ENCODE data around the gene DSCAML1. TPM values are rescaled to one million over a fixed set of nuclear protein-coding genes. Genes with fewer than 3 reads are reported as not detected.
"Not testable (repeated sequence)": the region's sequence is repeated elsewhere in the genome, so short reads cannot be mapped to it uniquely, and the experiment has no call there.

The DSCAML1 gene
- total RNA-seq, 1 experiment from 2014 or later = 0.59 TPM

DNA sequence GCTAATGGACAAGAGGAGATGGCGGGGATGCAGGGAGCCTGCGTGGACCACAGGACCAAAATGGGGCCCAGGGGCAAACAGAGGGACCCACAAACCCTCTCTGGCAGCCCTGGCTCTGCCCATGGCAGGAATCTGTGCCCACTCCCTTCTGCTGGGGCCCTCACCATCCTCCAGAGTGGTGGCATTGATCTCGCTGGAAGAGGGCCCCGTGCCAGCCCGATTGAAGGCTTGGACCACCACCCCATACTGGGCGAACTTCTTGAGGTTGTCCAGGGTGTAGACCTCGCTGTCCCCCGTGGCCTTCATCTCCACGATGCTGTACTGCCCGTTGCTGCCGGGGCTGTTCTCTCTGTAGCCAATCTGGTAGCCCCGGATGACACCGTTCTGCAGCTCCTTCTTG lies 332.2 kb downstream of the DSCAML1 start:
- H3K4me3 ChIP-seq (ENCODE audit: insufficient read depth, low read depth, low read length) = no peak overlapping the region
- DNase-seq = no peak
- no peaks in the 10 kb centered on the region for H3K36me3 ChIP-seq (replicated peaks; ENCODE audit: control insufficient read depth, insufficient read depth, low read length)
- H3K27me3 ChIP-seq (ENCODE audit: control insufficient read depth, insufficient read depth, low read length) = no peaks in the 10 kb centered on the region

DNA sequence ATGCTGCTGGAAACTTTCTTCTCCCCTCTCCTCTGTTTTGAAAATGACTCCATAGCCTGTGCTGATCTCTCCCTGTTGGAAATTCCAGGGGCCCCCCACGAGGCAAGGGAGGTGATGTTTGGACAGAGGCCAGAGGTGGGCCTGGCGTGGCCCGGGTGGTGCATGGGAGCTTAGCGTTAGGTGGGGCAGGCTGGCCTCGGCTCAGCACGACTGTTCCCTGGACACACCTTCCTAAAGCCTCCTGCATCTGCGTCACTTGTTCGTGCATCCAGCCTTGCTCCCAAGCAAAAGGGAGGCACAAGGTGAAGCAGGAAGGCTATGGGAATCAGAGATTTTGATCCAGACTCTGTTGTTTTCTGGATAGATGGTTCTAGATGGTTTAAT lies 334.2 kb downstream of the DSCAML1 start:
- no peaks in the 10 kb centered on the region for H3K27me3 ChIP-seq (ENCODE audit: control insufficient read depth, insufficient read depth, low read length)
- H3K36me3 ChIP-seq (replicated peaks; ENCODE audit: control insufficient read depth, insufficient read depth, low read length) = no peaks in the 10 kb centered on the region
- no peak overlapping the region for H3K4me3 ChIP-seq (ENCODE audit: insufficient read depth, low read depth, low read length)
- DNase-seq = no peak

DNA sequence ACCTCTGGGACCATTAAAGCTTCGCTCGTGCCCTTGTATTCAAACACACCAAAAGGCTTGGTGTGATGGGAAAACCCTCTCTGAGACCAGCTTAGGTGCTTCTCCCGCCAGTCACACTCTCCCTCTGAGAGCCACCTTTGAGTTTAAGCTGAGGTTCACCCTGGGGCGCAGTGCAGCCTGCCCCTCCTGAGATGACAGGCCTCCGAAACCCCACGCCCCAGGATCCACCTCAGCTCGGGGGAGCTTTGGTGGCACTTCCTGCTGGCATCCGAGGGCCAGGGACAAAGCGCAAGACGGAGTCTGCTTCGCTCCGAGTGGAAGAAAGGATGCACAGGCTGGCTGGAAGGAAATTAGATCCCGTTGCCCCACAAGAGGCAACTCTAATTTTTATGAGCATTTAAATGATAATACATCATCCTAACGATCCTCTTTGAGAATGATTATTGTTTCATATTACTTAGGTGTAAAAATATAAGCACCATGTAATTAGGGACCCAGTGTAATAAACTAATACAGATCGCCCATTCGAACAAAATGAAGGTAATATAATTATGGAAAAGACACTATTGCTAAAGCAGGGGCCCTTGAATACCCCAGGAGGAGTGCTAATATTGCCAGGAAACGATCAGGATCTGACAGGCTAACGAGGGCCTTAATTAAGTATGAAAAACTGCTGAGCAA lies 334.7 kb downstream of the DSCAML1 start:
- Histone ChIP-seq H3K36me3 (replicated peaks; ENCODE audit: control insufficient read depth, insufficient read depth, low read length) (no peaks in the 10 kb centered on the region), H3K4me3 (ENCODE audit: insufficient read depth, low read depth, low read length) (no peak overlapping the region), H3K27me3 (ENCODE audit: control insufficient read depth, insufficient read depth, low read length) (no peaks in the 10 kb centered on the region)
- no peak for DNase-seq

DNA sequence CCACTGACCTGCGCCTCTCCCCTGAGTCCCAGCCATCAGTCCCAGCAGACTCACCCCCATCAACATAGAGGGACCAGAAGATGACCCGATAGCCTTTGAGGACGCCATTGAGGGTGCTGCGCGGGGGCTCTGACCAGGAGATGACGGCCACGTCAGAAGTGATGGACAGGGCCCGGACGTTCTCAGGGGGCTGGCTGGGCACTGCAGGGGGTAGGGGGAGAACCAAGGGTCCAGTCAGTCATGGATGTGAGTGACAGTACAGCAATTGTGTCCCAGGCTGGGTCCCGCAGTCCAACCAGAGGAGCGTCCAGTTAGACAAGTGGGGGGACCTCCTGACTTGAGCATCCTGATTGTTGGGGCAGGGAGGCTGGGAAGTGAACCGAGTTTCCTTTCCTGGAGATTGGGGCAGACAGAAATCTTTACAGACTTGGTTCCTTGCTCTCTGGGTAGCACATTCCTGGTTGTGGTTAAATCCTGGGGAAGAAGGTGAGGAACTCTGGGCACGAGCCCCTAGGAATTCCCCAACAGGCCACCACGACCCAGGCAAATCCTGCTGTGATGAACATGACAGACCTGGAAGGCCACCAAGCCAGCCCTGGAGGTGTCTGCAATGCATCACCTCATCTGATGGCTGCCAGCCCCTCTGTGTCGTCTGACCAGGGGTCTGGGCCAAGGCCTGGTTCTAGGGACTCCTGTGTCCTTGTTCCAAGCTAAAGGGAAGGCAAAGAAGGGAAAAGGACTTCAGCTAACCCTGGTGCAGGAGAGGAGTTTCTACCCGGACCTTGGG lies 335.4 kb downstream of the DSCAML1 start:
- H3K36me3 ChIP-seq (replicated peaks; ENCODE audit: control insufficient read depth, insufficient read depth, low read length) = no peaks in the 10 kb centered on the region
- no peak for DNase-seq
- no peak overlapping the region for H3K4me3 ChIP-seq (ENCODE audit: insufficient read depth, low read depth, low read length)
- no peaks in the 10 kb centered on the region for H3K27me3 ChIP-seq (ENCODE audit: control insufficient read depth, insufficient read depth, low read length)

DNA sequence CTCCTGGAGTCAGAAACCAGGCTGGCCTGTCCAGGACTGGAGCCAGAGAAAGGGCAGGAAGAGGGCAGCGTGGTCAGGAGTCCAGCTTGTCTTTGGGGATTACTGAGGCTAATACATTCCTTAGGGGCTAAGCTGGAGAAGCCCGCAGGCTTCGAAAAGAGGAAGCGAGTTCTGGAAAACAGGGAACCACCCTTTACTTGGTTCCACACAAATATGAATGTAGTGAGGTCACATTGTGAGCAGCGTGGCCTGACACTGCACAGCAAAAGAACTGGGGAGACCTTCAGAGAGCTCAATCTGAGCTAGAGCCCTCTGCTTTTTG lies 337.1 kb downstream of the DSCAML1 start:
- Histone ChIP-seq H3K27me3 (ENCODE audit: control insufficient read depth, insufficient read depth, low read length) (no peaks in the 10 kb centered on the region), H3K4me3 (ENCODE audit: insufficient read depth, low read depth, low read length) (no peak overlapping the region), H3K36me3 (replicated peaks; ENCODE audit: control insufficient read depth, insufficient read depth, low read length) (no peaks in the 10 kb centered on the region)
- no peak for DNase-seq

DNA sequence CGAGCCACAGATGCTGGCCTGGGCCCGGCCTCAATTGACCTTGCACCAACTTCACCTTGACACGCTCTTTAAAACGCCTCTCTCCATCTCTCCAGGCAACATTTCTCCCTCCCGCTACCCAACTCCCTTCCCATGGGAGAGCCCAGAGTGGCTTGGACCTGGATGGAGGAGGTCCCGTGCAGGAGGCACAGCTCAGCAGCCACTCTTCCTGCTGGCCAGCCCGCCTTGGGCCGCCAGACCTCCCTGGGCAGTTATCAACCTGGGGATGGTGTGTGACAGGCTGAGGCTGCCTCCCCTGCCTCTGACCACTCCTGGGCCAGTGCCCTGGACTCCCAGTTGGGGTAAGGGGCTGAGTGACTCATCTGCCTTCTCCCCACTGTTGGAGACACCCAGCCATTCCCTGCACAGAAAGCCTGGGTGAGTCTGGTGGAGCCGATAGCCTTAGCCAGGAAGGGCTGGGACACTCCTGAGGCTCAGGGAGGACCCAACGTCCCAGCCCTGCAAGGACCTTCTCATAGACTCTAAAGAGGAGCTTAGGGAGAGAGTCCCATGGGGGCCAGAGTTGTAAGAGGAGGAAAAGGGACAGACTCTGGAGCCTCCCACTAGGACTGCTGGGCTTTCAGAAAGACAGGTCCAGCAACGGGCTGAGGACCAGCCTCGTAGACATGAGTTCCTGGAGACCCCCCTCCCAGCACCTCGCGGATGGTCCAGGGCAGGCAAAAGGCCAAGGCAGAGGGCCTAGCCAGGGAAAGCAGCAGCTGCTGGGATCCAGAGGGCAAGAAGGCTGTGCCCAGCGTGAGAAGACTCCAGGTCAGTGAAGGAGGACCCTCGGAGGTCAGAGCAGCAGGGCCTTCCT lies 337.7 kb downstream of the DSCAML1 start:
- no peak for DNase-seq
- Histone ChIP-seq H3K27me3 (ENCODE audit: control insufficient read depth, insufficient read depth, low read length) (no peaks in the 10 kb centered on the region), H3K4me3 (ENCODE audit: insufficient read depth, low read depth, low read length) (no peak overlapping the region), H3K36me3 (replicated peaks; ENCODE audit: control insufficient read depth, insufficient read depth, low read length) (no peaks in the 10 kb centered on the region)

DNA sequence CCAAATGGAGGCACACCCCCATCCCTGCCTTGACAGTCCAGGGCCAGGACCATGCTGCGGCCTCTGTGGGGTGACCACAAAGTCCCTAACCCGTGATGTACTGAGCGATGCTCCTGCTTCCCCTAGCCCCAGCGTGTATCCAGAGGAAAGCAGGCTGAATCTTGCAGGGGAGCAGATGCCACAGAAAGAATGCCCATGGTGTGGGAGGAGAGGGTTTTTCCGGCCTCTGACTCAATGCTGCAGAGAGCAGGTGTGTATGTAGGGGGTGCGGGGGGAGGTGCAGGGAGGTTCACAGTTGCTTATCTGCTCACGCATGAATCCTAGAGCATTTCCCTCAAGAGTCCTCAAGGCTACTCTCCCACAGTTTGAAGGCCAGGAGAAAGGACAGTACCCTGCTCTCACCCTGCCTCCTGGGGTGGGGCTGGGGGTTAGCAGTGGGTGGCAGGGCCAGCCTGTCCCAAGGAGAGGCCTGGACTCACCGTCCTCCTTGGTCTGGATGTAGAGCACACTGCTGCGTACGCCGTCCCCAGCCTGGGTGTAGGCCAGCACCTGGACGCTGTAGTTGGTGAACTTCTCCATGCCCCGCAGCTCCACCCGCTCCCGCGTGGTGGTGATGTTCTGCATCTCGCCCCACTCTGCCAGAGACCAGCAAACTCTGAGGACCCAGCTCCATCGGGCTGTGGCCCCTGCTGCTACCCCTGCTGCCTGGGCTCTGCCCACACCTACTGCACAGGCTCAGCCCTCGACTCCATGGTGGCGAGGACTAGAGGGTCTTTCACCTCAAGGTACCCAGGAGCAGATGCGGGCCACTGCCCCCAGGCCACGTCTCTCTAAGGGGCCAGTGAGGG lies 338.5 kb downstream of the DSCAML1 start:
- H3K36me3 ChIP-seq (replicated peaks; ENCODE audit: control insufficient read depth, insufficient read depth, low read length) = no peaks in the 10 kb centered on the region
- H3K4me3 ChIP-seq (ENCODE audit: insufficient read depth, low read depth, low read length) = no peak overlapping the region
- DNase-seq = peak; percentile 58
- H3K27me3 ChIP-seq (ENCODE audit: control insufficient read depth, insufficient read depth, low read length) = no peaks in the 10 kb centered on the region

DNA sequence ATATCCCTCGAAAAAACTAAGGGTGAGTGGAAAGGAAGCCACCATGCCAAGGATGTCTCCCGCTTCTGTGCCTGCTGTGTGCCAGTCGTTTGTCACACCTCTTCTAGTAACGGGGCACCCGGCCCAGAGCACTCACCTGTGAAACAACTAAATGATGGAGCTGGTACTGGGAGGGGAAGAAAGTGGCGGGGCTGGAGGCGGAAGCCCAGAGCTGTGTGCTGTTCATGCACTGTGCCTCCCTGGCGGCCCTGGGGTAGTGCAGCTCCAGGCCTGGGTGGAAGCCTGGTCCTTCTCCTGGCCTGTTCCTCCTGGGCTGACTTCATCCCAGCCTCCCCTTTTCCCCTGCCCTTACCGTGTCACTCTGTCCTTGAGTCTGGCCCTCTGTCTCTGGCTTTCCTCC lies 339.2 kb downstream of the DSCAML1 start:
- Histone ChIP-seq H3K4me3 (ENCODE audit: insufficient read depth, low read depth, low read length) (no peak overlapping the region), H3K36me3 (replicated peaks; ENCODE audit: control insufficient read depth, insufficient read depth, low read length) (no peaks in the 10 kb centered on the region), H3K27me3 (ENCODE audit: control insufficient read depth, insufficient read depth, low read length) (no peaks in the 10 kb centered on the region)
- DNase-seq = no peak

DNA sequence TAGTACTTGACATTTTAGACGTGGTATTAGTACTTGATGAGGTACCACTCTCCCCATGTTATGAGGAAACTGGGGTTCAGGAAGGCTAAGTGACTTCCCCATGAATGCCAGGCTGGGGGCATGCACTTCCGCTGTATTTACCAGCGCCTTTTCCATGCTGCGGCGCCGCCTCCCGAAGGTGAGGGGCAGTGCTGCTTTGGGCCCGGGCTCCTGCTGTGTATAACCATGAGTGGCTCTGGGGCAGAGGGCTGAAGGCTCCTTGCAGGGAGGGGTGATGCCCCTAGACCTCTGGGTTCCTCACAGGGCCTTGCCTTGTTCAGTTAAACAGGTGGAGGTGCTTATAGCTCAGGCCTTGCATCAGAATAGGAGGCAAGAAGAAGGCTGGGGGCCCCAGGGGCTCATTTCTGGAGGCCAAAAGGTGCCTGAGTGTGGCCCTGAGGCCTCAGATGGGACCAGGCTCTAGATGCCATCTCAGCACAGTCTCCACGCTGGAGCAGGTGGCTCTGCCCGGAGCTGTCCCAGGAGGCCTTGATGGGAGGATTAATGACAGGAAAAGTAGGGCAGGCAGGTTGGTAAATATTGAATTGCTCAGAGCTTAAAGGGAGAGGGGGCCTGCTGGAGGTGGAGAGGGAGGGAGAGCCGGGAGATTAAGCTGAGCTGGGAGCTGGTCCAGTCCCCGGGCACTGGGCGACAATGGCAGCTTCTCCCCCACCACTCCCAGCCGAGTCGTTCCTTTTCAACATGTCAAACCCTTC lies 339.8 kb downstream of the DSCAML1 start:
- DNase-seq = no peak
- Histone ChIP-seq H3K4me3 (ENCODE audit: insufficient read depth, low read depth, low read length) (no peak overlapping the region), H3K36me3 (replicated peaks; ENCODE audit: control insufficient read depth, insufficient read depth, low read length) (no peaks in the 10 kb centered on the region), H3K27me3 (ENCODE audit: control insufficient read depth, insufficient read depth, low read length) (no peaks in the 10 kb centered on the region)

DNA sequence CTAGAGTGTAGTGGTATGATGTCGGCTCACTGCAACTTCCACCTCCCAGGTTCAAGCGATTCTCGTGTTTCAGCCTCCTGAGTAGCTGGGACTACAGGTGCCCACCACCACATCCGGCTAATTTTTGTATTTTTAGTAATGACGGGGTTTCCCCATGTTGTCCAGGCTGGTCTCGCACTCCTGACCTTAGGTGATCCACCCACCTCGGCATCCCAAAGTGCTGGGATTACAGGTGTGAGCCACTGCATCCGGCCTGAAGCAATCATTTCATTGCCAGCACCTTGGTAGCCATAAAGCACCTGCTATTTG lies 340.3 kb downstream of the DSCAML1 start:
- not testable (repeated sequence) for H3K27me3 ChIP-seq (ENCODE audit: control insufficient read depth, insufficient read depth, low read length); H3K4me3 ChIP-seq (ENCODE audit: insufficient read depth, low read depth, low read length); H3K36me3 ChIP-seq (replicated peaks; ENCODE audit: control insufficient read depth, insufficient read depth, low read length); DNase-seq

DNA sequence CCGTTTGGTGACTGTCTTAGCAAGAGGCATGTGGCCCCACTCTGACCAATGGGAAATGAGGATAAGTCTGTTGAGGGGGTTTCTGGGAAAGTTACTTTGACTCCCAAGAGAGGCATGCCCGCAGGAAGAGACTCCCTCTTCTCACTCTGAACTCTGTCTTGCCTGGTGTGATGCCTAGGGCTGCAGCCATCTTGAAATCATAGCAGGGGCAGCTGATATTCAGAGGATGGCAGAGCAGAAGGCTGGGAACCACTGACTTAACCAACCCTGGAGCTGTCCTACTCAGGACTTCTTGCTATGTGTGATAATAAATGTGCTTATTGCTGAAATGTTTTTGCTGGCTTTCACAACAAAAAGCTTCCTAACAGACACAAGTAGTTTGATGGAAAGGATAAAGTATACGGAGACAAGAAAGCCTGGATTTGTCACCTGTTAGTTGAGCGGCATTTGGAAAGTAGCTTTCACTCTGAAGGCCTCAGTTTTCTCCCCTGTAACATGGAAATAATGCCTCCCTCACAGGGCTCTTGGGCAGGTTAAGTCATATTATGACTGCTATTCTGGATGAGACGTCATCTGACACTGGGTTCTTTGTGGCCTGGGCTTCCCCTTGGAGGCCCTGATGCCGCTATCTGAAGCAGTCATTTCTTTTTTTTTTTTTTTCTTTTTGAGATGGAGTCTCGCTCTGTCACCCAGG lies 340.8 kb downstream of the DSCAML1 start:
- H3K27me3 ChIP-seq (ENCODE audit: control insufficient read depth, insufficient read depth, low read length) = no peaks in the 10 kb centered on the region

DNA sequence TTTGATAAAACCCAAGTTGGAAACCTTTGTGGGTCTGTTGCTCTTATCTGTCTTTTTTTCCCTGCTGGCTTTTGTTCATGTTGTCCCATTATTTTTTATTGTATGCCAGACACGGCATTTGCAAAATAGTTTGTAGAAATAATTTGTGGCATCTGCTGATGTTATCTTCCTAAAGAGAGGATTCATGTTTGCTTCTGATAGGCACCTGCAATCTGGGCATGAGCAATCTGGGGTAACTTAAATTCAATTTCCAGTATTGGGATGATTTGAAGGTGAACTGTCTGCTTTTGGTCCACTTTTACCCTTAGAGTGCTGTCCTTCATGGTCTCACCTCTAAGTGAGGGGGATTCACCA lies 342.5 kb downstream of the DSCAML1 start:
- DNase-seq = no peak
- no peak overlapping the region for H3K4me3 ChIP-seq (ENCODE audit: insufficient read depth, low read depth, low read length)
- no peaks in the 10 kb centered on the region for H3K27me3 ChIP-seq (ENCODE audit: control insufficient read depth, insufficient read depth, low read length)
- H3K36me3 ChIP-seq (replicated peaks; ENCODE audit: control insufficient read depth, insufficient read depth, low read length) = no peaks in the 10 kb centered on the region

More for the DNA sequence above, 340.8 kb downstream of the DSCAML1 start:
- Histone ChIP-seq H3K36me3 (replicated peaks; ENCODE audit: control insufficient read depth, insufficient read depth, low read length) (no peaks in the 10 kb centered on the region), H3K4me3 (ENCODE audit: insufficient read depth, low read depth, low read length) (no peak overlapping the region)
- DNase-seq = no peak

DNA sequence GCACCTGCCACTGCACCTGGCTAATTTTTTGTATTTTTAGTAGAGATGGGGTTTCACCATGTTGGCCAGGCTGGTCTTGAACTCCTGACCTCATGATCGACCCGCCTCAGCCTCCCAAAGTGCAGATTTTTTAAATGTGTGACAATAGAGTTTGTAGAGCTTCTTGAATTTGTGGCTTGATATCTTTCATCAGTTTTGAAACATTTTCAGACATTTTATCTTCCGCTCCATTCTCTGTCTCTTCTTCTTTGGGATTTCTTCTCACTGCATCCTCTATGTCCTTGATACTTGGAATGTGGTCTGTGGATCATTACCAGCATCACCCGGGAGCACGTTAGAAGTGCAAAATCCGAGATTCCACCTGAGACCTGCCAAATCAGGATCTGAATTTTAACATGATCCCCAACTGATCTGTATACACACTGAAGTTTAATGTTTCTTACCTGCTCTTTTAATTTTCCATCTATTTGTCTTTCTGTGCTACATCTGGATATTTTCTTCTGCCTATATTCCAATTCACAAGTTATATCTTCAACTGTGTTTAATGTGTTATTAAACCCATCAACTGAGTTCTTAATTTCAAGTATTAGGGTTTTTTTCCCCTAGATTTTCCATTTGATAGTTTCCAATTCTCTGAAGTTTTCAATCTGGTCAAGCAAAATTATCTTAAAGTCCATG lies 343.0 kb downstream of the DSCAML1 start:
- no peak overlapping the region for H3K4me3 ChIP-seq (ENCODE audit: insufficient read depth, low read depth, low read length)
- no peaks in the 10 kb centered on the region for H3K36me3 ChIP-seq (replicated peaks; ENCODE audit: control insufficient read depth, insufficient read depth, low read length)
- DNase-seq = no peak
- no peaks in the 10 kb centered on the region for H3K27me3 ChIP-seq (ENCODE audit: control insufficient read depth, insufficient read depth, low read length)
